PC-3 (cell line): Measurements from ENCODE around the gene PLA2G2A.

Source experiments
- CTCF ChIP-seq: fragments of 300-600 bp; sonication (generic); conservative IDR thresholded peaks from 2 replicates; pipeline ENCODE4 v1.5.1; 2017; ENCODE audit warnings: antibody characterized with exemption, low read depth, mild to moderate bottlenecking, low read length
- EZH2 ChIP-seq: fragments of 300-600 bp; sonication (generic); IDR thresholded peaks from one replicate; pipeline ENCODE4 v1.6.1; 2017; ENCODE audit warnings: antibody characterized with exemption, mild to moderate bottlenecking, low read length; ENCODE audit not compliant: unreplicated experiment

- TF ChIP-seq EZH2 (no peak), CTCF (no peak)
Measured at GRCh38 chr1:19973616-19974015, 5.8 kb downstream of the PLA2G2A start.
